ENCODE measurements around the gene CR1L.
"Not testable (repeated sequence)": the region's sequence is repeated elsewhere in the genome, so short reads cannot be mapped to it uniquely, and the experiment has no call there.

Gene CR1L

GRCh38 chr1:207745839-207746767, 101.2 kb downstream of the CR1L start:
- no peak for DNase-seq (ENCODE audit: low spot score)

GRCh38 chr1:207747627-207748492, 102.9 kb downstream of the CR1L start:
- no peak for DNase-seq (ENCODE audit: low spot score)

- DNase-seq (ENCODE audit: low spot score) = no peak
These were observed 104.0 kb downstream of the CR1L start for GRCh38 chr1:207748737-207749528.

GRCh38 chr1:207750631-207751305, 105.8 kb downstream of the CR1L start:
- DNase-seq (ENCODE audit: low spot score) = peak; percentile 32

- not testable (repeated sequence) for DNase-seq (ENCODE audit: low spot score)
These were observed 106.5 kb downstream of the CR1L start for GRCh38 chr1:207751463-207751789.

GRCh38 chr1:207751790-207752455, 107.0 kb downstream of the CR1L start, which contains the start of gene CD46:
CD46 (plus strand) TSS chr1:207752054; CDS start chr1:207752213, 159 bp downstream.
- peak; percentile 97 for DNase-seq (ENCODE audit: low spot score)

- peak; percentile 54 for DNase-seq (ENCODE audit: low spot score)
These were observed 107.6 kb downstream of the CR1L start for GRCh38 chr1:207752456-207752998.

- no peak for DNase-seq (ENCODE audit: low spot score)
These were observed 108.7 kb downstream of the CR1L start for GRCh38 chr1:207753611-207754010.

- DNase-seq (ENCODE audit: low spot score) = no peak
These were observed 109.1 kb downstream of the CR1L start for GRCh38 chr1:207754011-207754410.

GRCh38 chr1:207754974-207755700, 110.2 kb downstream of the CR1L start:
- DNase-seq (ENCODE audit: low spot score) = no peak

GRCh38 chr1:207755846-207756693, 111.1 kb downstream of the CR1L start:
- DNase-seq (ENCODE audit: low spot score) = peak; percentile 45

GRCh38 chr1:207762622-207763021, 117.7 kb downstream of the CR1L start:
- no peak for DNase-seq (ENCODE audit: low spot score)

- DNase-seq (ENCODE audit: low spot score) = no peak
These were observed 118.2 kb downstream of the CR1L start for GRCh38 chr1:207763091-207763490.

- DNase-seq (ENCODE audit: low spot score) = no peak
These were observed 119.0 kb downstream of the CR1L start for GRCh38 chr1:207763972-207764371.

GRCh38 chr1:207766569-207766968, 121.6 kb downstream of the CR1L start:
- no peak for DNase-seq (ENCODE audit: low spot score)

- DNase-seq (ENCODE audit: low spot score) = not testable (repeated sequence)
These were observed 125.6 kb downstream of the CR1L start for GRCh38 chr1:207770514-207770913.

All from RKO (cell line).